Vagina (tissue), 2 donors: ENCODE results near the gene PUS10.

Source experiments
- POLR2A ChIP-seq, 2 donors: fragments of 450-650 bp; IDR thresholded peaks; one replicate each; pipeline ENCODE4 v1.6.1; 2017; ENCODE audit warnings: antibody characterized with exemption in 2 of 2, mild to moderate bottlenecking in 2 of 2, moderate library complexity in 2 of 2
- POLR2AphosphoS5 ChIP-seq, 2 donors: sonication (generic); formaldehyde crosslinking; IDR thresholded peaks; one replicate each; pipeline ENCODE4 v1.9.0; 2017; ENCODE audit warnings: antibody characterized with exemption in 2 of 2, mild to moderate bottlenecking in 2 of 2, low read depth in 1 of 2; ENCODE audit not compliant: insufficient read depth in 1 of 2
- TF ChIP-seq, protein P1 (sequence below), 3 experiments: fragments of 450-650 bp in 2 of 3; fragments of 200-600 bp in 1 of 3; sonication (generic) in 1 of 3; IDR thresholded peaks; one replicate each; pipeline ENCODE4 v1.5.1; 2017 to 2019; ENCODE audit warnings: antibody characterized with exemption in 3 of 3, mild to moderate bottlenecking in 2 of 3, moderate library complexity in 2 of 3

DNA sequence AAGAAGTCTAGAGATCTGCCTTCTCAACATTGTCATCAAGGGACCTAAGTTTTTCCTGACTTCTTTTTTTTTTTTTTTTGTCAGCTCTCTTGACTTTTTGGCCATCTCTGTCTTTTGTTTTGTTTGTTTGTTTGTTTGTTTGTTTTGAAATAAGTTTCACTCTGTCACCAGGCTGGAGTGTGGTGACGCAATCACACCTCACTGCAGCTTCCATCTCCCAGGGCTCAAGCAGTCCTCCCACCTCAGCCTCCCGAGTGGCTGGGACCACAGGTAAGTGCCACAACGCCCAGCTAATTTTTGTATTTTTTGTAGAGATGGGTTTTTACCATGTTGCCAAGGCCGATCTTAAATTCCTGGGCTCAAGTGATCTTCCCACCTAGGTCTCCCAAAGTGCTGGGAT, 5.6 kb upstream of the PUS10 start:
- TF ChIP-seq POLR2A (IDR thresholded peaks at IDR 0.05) (no peak), POLR2AphosphoS5 (IDR thresholded peaks at IDR 0.05; ENCODE audit: insufficient read depth in 1 of 2, low read depth in 1 of 2) (no peak)
- TF ChIP-seq, protein P1, sequence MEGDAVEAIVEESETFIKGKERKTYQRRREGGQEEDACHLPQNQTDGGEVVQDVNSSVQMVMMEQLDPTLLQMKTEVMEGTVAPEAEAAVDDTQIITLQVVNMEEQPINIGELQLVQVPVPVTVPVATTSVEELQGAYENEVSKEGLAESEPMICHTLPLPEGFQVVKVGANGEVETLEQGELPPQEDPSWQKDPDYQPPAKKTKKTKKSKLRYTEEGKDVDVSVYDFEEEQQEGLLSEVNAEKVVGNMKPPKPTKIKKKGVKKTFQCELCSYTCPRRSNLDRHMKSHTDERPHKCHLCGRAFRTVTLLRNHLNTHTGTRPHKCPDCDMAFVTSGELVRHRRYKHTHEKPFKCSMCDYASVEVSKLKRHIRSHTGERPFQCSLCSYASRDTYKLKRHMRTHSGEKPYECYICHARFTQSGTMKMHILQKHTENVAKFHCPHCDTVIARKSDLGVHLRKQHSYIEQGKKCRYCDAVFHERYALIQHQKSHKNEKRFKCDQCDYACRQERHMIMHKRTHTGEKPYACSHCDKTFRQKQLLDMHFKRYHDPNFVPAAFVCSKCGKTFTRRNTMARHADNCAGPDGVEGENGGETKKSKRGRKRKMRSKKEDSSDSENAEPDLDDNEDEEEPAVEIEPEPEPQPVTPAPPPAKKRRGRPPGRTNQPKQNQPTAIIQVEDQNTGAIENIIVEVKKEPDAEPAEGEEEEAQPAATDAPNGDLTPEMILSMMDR (IDR thresholded peaks at IDR 0.05): no peak
